ENCODE results near the gene CEP44. TPM values are rescaled to one million over a fixed set of nuclear protein-coding genes. Genes with fewer than 3 reads are reported as not detected.

CEP44 gene
- total RNA-seq (10 to 100 TPM in 9 of 10 donors, 1 to 10 TPM in 1; 8.9 to 16.1 (median 12.4) TPM), polyA plus RNA-seq (10 to 100 TPM in 1 of 2 donors, 1 to 10 TPM in 1; 3.9 to 12.9 TPM)
- long read RNA-seq, donor 1, partial matches to known transcripts: 3 of 11 reads
- long read RNA-seq, donor 1, other reads (novel, unspliced or antisense): 8 of 11 reads
- long read RNA-seq, donor 2, full-length matches to known transcripts: 1 of 11 reads
- long read RNA-seq, donor 2, partial matches to known transcripts: 3 of 11 reads
- long read RNA-seq, donor 2, other reads (novel, unspliced or antisense): 7 of 11 reads
- long read RNA-seq, donor 3, full-length matches to known transcripts: 4 of 27 reads
- long read RNA-seq, donor 3, partial matches to known transcripts: 5 of 27 reads
- long read RNA-seq, donor 3, other reads (novel, unspliced or antisense): 18 of 27 reads

GRCh38 chr4:174283507-174284471, at the start of gene CEP44, which contains the start of gene FBXO8:
CEP44 (plus strand) TSS chr4:174283911; CDS start chr4:174299122, 15,211 bp downstream.
FBXO8 (minus strand) TSS chr4:174283667; CDS start chr4:174263092, 20,575 bp downstream.
- DNase-seq: peak; percentile 55 to 68
- peak within 1 kb of the TSS; percentile 95 to 98 (median 96) for H3K27ac ChIP-seq
- TF ChIP-seq CTCF (IDR thresholded peaks at IDR 0.05): no peak
- ATAC-seq: peak; percentile 85 to 94 (median 90)
- peaks cover 5 to 49% (median 41%) of the 10 kb centered on the region in 9 donors for H3K4me1 ChIP-seq
- intact Hi-C loops (cut with DNase I): no loop called here
- WGBS, 2 donors: 0 to 1% methylated on average over 52 of the region's 52 CpGs
- H3K9me3 ChIP-seq: peaks cover 0 to 9% (median 0%) of the 10 kb centered on the region in 11 donors
- no peaks in the 10 kb centered on the region for H3K27me3 ChIP-seq
- peaks cover 0 to 12% (median 0%) of the 10 kb centered on the region in 9 donors for H3K36me3 ChIP-seq
- peak within 1 kb of the TSS; percentile 69 to 91 (median 83) for H3K4me3 ChIP-seq

DNA sequence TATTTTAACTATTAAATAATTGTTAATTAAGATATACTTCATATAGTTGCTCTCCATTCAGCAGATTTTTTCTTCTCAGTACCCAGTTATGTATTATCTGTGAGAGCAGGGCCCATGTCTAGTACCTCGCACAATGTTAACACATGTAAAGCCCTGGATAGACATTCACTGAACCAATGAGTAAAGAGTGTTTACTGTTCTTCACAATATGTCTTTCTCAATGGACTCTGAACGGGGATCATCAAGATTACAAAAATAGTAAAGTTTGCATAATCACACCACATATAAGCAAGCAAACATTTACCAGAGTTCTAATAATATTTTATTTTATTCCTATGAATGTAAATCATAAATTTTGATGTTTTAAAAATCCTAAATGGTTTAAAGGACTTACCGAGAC, 47.4 kb upstream of the CEP44 start:
- TF ChIP-seq CTCF (IDR thresholded peaks at IDR 0.05): no peak
- H3K9me3 ChIP-seq: no peaks in the 10 kb centered on the region
- no peak for ATAC-seq
- no peak overlapping the region for H3K27ac ChIP-seq
- H3K4me3 ChIP-seq: no peak overlapping the region
- WGBS, 2 donors: 79 to 95% methylated on average over 3 of the region's 3 CpGs
- H3K4me1 ChIP-seq: peaks cover 0 to 4% (median 0%) of the 10 kb centered on the region in 9 donors
- no peak for DNase-seq
- intact Hi-C loops (cut with DNase I): loop anchor here in 1 of 10 donors (10.0 kb wide), 1 partner anchor 78 kb away; no protein-coding TSS in a partner anchor
- no peaks in the 10 kb centered on the region for H3K27me3 ChIP-seq
- peaks cover 0 to 64% (median 0%) of the 10 kb centered on the region in 9 donors for H3K36me3 ChIP-seq

DNA sequence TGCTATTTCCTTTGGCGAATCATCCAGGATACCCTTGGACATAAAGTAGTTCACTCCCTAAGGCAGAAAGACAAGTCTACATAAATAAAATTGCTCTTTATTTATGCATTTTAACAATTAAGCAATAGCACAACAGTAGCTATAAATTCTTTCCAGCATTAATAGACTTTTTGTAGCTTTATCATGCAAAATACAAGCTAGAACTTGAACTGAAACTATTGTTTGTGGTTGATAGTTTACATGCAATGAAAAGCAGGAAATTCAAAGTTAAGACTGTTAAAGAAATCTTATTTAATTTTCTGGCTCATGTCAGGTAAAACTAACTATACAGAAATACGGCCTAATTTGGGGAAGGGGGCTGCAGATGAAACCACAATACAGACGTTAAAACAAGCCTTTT, 42.5 kb upstream of the CEP44 start:
- Histone ChIP-seq H3K9me3 (no peaks in the 10 kb centered on the region), H3K4me1 (peaks cover 0 to 4% (median 0%) of the 10 kb centered on the region in 9 donors), H3K4me3 (no peak overlapping the region), H3K36me3 (peaks cover 0 to 60% (median 0%) of the 10 kb centered on the region in 9 donors), H3K27ac (no peak overlapping the region), H3K27me3 (no peaks in the 10 kb centered on the region)
- no peak for ATAC-seq
- intact Hi-C loops (cut with DNase I): loop anchor here in 1 of 10 donors (10.0 kb wide), 1 partner anchor 54 kb away; no protein-coding TSS in a partner anchor
- no peak for TF ChIP-seq CTCF (IDR thresholded peaks at IDR 0.05)
- 88 to 90% methylated on average over 3 of the region's 3 CpGs for WGBS, 2 donors
- no peak for DNase-seq

GRCh38 chr4:174244441-174244840, 39.3 kb upstream of the CEP44 start:
- no peaks in the 10 kb centered on the region for H3K27me3 ChIP-seq
- WGBS, 2 donors: 43 to 91% methylated on average over 1 of the region's 1 CpG
- peaks cover 0 to 12% (median 6%) of the 10 kb centered on the region in 9 donors for H3K4me1 ChIP-seq
- ATAC-seq (no peak), DNase-seq (no peak)
- intact Hi-C loops (cut with DNase I): loop anchor here in 1 of 10 donors (10.0 kb wide), 1 partner anchor 50 kb away; no protein-coding TSS in a partner anchor
- TF ChIP-seq CTCF (IDR thresholded peaks at IDR 0.05): no peak
- no peak overlapping the region for H3K27ac ChIP-seq
- peaks cover 0 to 27% (median 0%) of the 10 kb centered on the region in 9 donors for H3K36me3 ChIP-seq
- no peaks in the 10 kb centered on the region for H3K9me3 ChIP-seq
- no peak overlapping the region for H3K4me3 ChIP-seq
